ENCODE results near the gene PANK2.
"Not testable (repeated sequence)": the region's sequence is repeated elsewhere in the genome, so short reads cannot be mapped to it uniquely, and the experiment has no call there.

The PANK2 gene

DNA sequence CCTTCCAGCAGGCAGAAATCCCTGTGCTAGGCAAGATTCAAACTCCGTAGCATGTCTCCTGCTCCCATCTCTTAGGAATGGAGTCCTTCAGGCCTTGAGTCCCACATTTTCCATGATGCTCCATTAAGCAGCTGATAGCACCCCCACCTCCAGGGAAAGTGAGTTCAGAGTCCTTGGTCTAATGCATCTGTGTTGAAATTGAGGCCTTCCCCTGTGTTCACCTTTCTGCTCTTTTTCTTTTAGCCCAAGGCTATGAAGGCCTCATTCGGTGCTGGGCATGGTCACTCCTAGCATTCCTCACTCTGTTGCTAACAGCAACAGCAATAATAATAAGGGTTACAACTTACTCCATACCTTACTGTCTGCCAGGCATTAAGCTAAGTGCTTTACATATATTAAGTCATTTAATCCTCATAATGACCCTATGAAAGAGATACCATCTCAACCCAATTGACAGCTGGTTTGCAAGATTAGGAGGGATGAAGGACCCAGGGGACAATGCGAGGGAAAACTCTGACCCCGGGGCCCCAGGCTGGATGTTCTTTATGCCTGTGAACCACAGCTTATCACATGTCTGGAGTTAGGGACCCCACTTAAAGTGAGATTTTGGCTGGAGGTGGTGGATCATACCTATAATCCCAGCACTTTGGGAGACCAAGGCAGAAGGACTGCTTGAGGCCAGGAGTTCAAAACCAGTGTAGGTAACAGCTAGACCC is 17.5 kb upstream of the PANK2 start:
- no peak for DNase-seq

DNA sequence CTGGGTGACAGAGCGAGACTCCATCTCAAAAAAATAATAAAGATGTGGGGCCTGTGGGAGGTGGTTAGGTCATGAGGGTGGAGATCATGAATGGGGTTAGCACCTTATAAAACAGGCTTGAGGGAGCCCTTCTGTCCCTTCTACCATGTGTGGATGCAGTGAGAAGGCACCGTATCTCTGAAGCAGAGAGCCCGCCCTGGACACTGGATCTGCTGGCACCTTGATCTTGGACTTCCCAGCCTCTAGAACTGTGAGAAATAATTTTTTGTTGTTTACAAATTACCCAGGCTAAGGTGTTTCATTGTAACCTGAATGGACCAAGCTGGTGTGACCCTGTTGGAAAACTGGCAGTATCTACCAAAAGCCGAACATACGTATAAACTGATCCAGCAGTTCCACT is 15.7 kb upstream of the PANK2 start:
- no peak for DNase-seq

GRCh38 chr20:3874194-3874844 is 14.9 kb upstream of the PANK2 start:
- DNase-seq: no peak

GRCh38 chr20:3875378-3875974 is 13.7 kb upstream of the PANK2 start:
- no peak for DNase-seq

GRCh38 chr20:3876000-3876399 is 13.2 kb upstream of the PANK2 start:
- no peak for DNase-seq

GRCh38 chr20:3876676-3877075 is 12.5 kb upstream of the PANK2 start:
- no peak for DNase-seq

DNA sequence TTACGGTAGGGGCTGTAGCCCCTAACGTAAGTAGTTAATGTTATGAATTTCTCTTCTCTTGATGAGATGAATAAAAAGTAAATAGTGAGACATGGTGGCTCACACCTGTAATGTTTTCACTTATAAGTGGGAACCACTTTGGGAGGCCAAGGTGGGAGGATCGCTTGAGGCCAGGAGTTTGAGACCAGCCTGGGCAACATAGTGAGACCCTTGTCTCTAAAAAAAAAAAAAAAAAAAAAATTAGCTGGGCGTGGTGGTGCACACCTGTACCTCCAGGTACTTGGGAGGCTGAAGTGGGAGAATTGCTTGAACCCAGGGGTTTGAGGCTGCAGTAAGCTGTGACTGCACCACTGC is 10.3 kb upstream of the PANK2 start:
- DNase-seq: not testable (repeated sequence)

DNA sequence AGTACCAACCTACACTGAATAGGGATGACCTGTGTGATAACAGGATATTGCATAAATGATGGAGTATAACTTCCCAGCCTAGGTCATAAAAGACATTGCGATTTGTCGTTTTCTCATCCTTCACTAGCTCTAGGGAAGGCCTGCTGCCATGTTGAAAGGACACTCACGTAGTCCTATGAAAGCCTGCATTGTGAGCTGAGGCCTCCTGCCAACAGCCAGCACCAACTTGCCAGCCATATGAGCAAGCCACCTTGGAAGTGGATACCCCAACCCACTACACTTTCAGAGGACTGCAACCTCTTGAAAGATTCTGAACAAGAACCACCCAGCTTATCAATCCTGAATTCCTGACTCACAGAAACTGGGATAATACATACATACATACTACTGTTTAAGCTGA is 3.5 kb upstream of the PANK2 start:
- no peak for DNase-seq

DNA sequence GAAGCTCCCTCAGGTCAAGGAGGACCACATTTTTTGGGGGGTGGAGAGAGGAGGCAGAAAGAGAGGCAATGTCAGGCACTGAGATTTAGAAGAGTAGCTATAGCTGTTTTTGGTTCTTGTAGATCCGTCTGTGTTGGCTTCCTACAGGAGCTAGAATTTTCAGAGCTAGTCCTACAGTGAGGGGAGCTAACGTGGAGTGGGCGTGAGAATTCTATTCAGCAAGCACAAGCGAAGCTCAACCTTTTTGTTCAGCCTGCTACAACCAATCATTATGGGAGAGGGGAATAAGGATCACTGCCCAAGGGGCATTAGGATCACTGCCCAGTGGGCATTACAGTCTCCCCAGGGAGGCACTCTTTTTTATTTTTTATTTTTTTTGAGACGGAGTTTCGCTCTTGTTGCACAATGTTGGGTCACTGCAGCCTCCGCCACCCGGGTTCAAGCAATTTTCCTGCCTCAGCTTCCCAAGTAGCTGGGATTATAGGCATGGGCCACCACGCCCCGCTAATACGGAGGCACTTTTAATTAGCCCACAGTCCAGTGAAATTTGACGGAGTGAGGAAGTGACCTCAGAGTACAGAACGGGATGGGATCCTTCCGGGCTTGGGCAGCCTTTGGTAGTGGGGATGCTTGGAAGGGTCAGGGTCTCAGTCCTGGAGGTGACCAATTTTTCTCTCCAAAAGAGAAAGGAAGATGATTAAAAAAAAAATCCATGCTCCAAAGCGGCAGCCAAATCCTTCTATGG is 1.1 kb upstream of the PANK2 start:
- peak in 1 of 2 experiments; percentile 62 for DNase-seq

GRCh38 chr20:3889489-3890397 is 556 bp downstream of the PANK2 start:
- DNase-seq: peak in 1 of 2 experiments; percentile 72

- peak in 1 of 2 experiments; percentile 65 for DNase-seq
Observed at GRCh38 chr20:3890398-3890751, 1.2 kb downstream of the PANK2 start.

DNA sequence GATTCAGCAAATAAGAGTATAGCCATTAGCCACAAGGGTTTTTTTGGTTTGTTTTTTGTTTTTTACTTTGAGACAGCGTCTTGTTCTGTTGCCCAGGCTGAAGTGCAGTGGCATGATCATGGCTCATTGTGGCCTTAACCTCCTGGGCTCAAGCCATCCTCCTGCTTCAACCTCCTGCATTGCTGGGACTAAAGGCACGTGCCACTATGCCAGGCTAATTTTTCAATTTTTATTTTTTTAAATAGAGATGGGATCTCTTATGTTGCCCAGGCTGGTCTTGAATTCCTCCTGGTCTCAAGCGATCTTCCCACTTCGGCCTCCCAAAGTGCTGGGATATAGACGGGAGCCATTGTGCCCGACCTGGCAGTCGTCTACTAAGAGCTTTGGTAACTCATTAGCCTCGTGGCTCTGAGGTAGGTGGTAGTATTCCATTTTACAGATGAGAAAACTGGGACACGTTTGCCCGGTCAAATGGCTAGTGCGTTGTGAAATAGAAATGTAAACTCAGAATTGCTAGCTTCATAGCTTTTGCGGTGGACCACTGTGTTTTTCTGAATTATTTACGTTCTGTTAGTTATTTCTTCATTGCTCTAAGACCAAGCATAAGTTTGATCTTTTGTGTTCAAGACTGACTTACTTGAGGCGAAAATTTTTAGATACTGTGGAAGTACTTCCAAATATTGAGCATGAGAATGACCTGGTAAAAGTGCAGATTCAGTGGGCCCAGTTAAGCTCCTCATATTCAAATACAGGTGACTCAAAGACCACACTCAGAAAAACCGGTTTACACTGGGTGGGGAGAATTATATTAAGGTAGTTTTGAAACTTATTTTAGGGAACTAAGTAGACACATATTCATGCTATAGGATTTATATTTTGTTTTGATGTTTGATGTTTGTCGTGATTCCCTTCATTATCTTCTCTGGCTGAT is 2.1 kb downstream of the PANK2 start:
- DNase-seq: no peak

DNA sequence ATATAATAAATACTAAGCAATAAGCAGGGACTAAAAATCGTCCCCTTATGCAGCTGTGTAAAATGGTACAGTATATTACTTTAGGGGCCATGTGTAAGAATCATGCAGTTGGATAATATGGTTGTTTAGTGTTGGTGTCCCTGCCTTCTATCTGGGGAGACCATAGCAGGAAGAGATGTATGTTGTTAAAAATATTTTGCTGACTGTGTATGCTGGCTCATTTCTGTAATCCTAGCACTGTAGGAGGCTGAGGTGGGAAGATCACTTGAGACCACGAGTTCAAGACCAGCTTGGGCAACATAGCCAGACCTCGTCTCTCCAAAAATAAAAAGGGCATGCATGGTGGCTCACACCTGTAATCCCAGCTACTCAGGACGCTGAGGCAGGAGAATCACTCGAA is 5.6 kb downstream of the PANK2 start:
- DNase-seq: no peak

DNA sequence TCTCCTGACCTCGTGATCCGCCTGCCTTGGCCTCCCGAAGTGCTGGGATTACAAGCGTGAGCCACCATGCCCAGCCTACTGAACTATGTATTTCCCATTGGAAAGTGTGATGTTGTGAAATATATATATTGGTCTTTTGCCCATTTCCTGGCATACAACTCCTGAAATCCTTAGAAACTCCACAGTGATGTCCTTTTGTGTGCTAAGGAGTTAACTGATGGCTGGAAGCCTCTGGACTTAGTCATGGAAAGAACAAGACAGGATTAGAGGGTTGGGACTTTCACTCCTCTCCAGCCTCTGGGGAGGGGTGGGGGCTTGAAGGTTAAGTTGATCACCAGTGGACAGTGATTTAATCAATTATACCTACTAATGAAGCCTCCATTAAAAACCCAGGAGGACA is 7.1 kb downstream of the PANK2 start:
- DNase-seq: no peak

DNA sequence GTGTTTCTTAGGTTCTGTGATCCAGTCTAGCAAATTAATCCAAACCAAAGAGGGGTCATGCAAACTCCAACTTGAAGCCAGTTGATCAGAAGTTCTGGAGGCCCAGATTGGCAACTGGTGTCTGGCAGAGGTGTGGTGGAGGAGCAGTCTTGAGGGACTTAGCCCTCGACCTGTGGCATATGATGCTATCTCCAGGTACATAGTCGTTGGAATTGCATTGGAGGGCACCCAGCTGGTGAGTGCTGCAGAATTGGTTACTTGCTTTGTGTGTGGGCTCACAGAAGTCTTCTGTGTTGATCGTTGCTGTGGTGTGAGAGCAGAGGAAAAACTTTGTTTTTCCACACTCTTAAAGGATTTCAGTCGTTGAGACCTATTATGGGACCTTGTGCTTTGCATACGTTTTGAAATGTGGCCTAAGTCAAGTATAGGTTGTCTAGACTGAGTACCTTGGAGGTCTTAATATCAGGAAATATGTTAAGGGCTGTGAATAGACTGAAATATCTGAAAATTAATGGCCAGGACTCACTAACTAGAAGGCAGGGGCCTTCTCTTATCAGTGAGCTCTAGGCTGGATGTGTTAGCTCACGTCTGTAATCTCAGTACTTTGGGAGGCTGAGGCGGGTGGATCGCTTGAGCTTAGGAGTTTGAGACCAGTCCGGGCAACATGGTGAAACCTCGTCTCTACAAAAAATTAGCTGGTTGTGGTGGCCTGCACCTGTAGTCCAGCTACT is 7.8 kb downstream of the PANK2 start:
- DNase-seq: no peak

DNA sequence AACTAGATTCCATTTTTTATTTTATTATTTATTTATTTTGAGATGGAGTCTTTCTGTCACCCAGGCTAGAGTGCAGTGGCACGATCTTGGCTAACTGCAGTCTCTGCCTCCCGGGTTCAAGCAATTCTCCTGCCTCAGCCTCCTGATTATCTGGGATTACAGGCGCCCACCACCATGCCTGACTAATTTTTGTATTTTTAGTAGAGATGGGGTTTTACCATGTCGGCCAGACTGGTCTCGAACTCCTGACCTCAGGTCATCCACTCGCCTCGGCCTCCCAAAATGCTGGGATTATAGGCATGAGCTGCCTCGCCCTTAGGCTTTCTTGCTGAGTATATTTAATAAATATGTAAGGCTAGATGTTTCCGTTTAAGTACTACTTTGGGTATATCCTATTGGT is 9.0 kb downstream of the PANK2 start:
- not testable (repeated sequence) for DNase-seq

GRCh38 chr20:3898639-3899038 is 9.5 kb downstream of the PANK2 start:
- DNase-seq: no peak

- no peak for DNase-seq
Observed at GRCh38 chr20:3900187-3900604, 11.0 kb downstream of the PANK2 start.

- no peak for DNase-seq
Observed at GRCh38 chr20:3901028-3901705, 12.0 kb downstream of the PANK2 start.
